ENCODE results near the gene C9orf153.

C9orf153 gene

GRCh38 chr9:86246752-86247161 lies 12.7 kb downstream of the C9orf153 start:
- no peak overlapping the region for H4K5ac ChIP-seq (ENCODE audit: low read length)
- no CpG with 5 or more reads among the region's 6 CpGs for WGBS (ENCODE audit: extremely low coverage, insufficient coverage, low lambda C conversion rate)
- no peak overlapping the region for H3K18ac ChIP-seq (ENCODE audit: low read length)
- H3K79me2 ChIP-seq (ENCODE audit: control insufficient read depth, insufficient read depth, low read length) = no peaks in the 10 kb centered on the region
- H3K9ac ChIP-seq (ENCODE audit: low read length) = no peak overlapping the region
- no peaks in the 10 kb centered on the region for H3K36me3 ChIP-seq (ENCODE audit: control insufficient read depth, insufficient read depth, low read length)
- H3K4me2 ChIP-seq (ENCODE audit: low read length) = no peak overlapping the region
- H3K27ac ChIP-seq (ENCODE audit: low read depth, low read length) = no peak overlapping the region
- no peak overlapping the region for H3K56ac ChIP-seq (ENCODE audit: low read length)
- no peak overlapping the region for H3K23ac ChIP-seq (ENCODE audit: low read length)
- H2BK5ac ChIP-seq (ENCODE audit: low read length) = no peak overlapping the region
- H4K8ac ChIP-seq (ENCODE audit: low read depth, low read length) = no peak overlapping the region
- no peaks in the 10 kb centered on the region for H3K79me1 ChIP-seq (ENCODE audit: low read length)
- no peaks in the 10 kb centered on the region for H3K4me1 ChIP-seq (ENCODE audit: control insufficient read depth, low read depth, low read length)
- peak; percentile 52 for DNase-seq
- no peak overlapping the region for H2BK120ac ChIP-seq (ENCODE audit: low read depth, low read length)
- H3K4me3 ChIP-seq (ENCODE audit: low read length) = no peak overlapping the region
- no peak overlapping the region for H3K4ac ChIP-seq (ENCODE audit: low read depth, low read length)
- no peak overlapping the region for H2BK15ac ChIP-seq (replicated peaks; ENCODE audit: low read depth)
- no peak overlapping the region for H2AK5ac ChIP-seq (ENCODE audit: low read length)
- H3K27me3 ChIP-seq (ENCODE audit: insufficient read depth, low read length, poor library complexity) = no peaks in the 10 kb centered on the region

- no peak overlapping the region for H2BK5ac ChIP-seq (ENCODE audit: low read length)
- H3K9ac ChIP-seq (ENCODE audit: low read length) = no peak overlapping the region
- no peak overlapping the region for H2BK15ac ChIP-seq (replicated peaks; ENCODE audit: low read depth)
- no peak overlapping the region for H2BK120ac ChIP-seq (ENCODE audit: low read depth, low read length)
- no peak overlapping the region for H3K4me2 ChIP-seq (ENCODE audit: low read length)
- H3K79me2 ChIP-seq (ENCODE audit: control insufficient read depth, insufficient read depth, low read length) = no peaks in the 10 kb centered on the region
- no peaks in the 10 kb centered on the region for H3K36me3 ChIP-seq (ENCODE audit: control insufficient read depth, insufficient read depth, low read length)
- whole genome bisulfite sequencing (ENCODE audit: extremely low coverage, insufficient coverage, low lambda C conversion rate) = no CpG with 5 or more reads among the region's 2 CpGs
- peak; percentile 11 for DNase-seq
- no peak overlapping the region for H3K18ac ChIP-seq (ENCODE audit: low read length)
- H3K4me1 ChIP-seq (ENCODE audit: control insufficient read depth, low read depth, low read length) = no peaks in the 10 kb centered on the region
- no peaks in the 10 kb centered on the region for H3K79me1 ChIP-seq (ENCODE audit: low read length)
- H3K27ac ChIP-seq (ENCODE audit: low read depth, low read length) = no peak overlapping the region
- no peak overlapping the region for H4K8ac ChIP-seq (ENCODE audit: low read depth, low read length)
- no peak overlapping the region for H2AK5ac ChIP-seq (ENCODE audit: low read length)
- no peak overlapping the region for H3K23ac ChIP-seq (ENCODE audit: low read length)
- no peaks in the 10 kb centered on the region for H3K27me3 ChIP-seq (ENCODE audit: insufficient read depth, low read length, poor library complexity)
- no peak overlapping the region for H3K4ac ChIP-seq (ENCODE audit: low read depth, low read length)
- H3K4me3 ChIP-seq (ENCODE audit: low read length) = no peak overlapping the region
- no peak overlapping the region for H3K56ac ChIP-seq (ENCODE audit: low read length)
- no peak overlapping the region for H4K5ac ChIP-seq (ENCODE audit: low read length)
Measured at GRCh38 chr9:86242071-86242470, 17.4 kb downstream of the C9orf153 start.

- Histone ChIP-seq H3K79me2 (ENCODE audit: control insufficient read depth, insufficient read depth, low read length) (no peaks in the 10 kb centered on the region), H3K56ac (ENCODE audit: low read length) (no peak overlapping the region), H3K4me1 (ENCODE audit: control insufficient read depth, low read depth, low read length) (no peaks in the 10 kb centered on the region), H3K4ac (ENCODE audit: low read depth, low read length) (no peak overlapping the region), H2BK5ac (ENCODE audit: low read length) (no peak overlapping the region), H3K36me3 (ENCODE audit: control insufficient read depth, insufficient read depth, low read length) (no peaks in the 10 kb centered on the region), H3K18ac (ENCODE audit: low read length) (no peak overlapping the region), H4K8ac (ENCODE audit: low read depth, low read length) (no peak overlapping the region), H3K4me2 (ENCODE audit: low read length) (no peak overlapping the region), H3K79me1 (ENCODE audit: low read length) (no peaks in the 10 kb centered on the region), H2BK120ac (ENCODE audit: low read depth, low read length) (no peak overlapping the region), H2BK15ac (replicated peaks; ENCODE audit: low read depth) (no peak overlapping the region), H3K4me3 (ENCODE audit: low read length) (no peak overlapping the region), H3K9ac (ENCODE audit: low read length) (no peak overlapping the region), H4K5ac (ENCODE audit: low read length) (no peak overlapping the region), H3K27me3 (ENCODE audit: insufficient read depth, low read length, poor library complexity) (no peaks in the 10 kb centered on the region), H3K27ac (ENCODE audit: low read depth, low read length) (no peak overlapping the region), H2AK5ac (ENCODE audit: low read length) (no peak overlapping the region), H3K23ac (ENCODE audit: low read length) (no peak overlapping the region)
- DNase-seq = no peak
- WGBS (ENCODE audit: extremely low coverage, insufficient coverage, low lambda C conversion rate) = no CpG with 5 or more reads among the region's 7 CpGs
Measured at GRCh38 chr9:86241216-86241615, 18.2 kb downstream of the C9orf153 start.

GRCh38 chr9:86238861-86239770 lies 20.3 kb downstream of the C9orf153 start:
- Histone ChIP-seq H4K8ac (ENCODE audit: low read depth, low read length) (no peak overlapping the region), H3K27me3 (ENCODE audit: insufficient read depth, low read length, poor library complexity) (no peaks in the 10 kb centered on the region), H2BK120ac (ENCODE audit: low read depth, low read length) (no peak overlapping the region), H3K27ac (ENCODE audit: low read depth, low read length) (no peak overlapping the region), H3K4me1 (ENCODE audit: control insufficient read depth, low read depth, low read length) (no peaks in the 10 kb centered on the region), H3K4me2 (ENCODE audit: low read length) (no peak overlapping the region), H3K4ac (ENCODE audit: low read depth, low read length) (no peak overlapping the region), H3K9ac (ENCODE audit: low read length) (no peak overlapping the region), H4K5ac (ENCODE audit: low read length) (no peak overlapping the region), H3K56ac (ENCODE audit: low read length) (no peak overlapping the region), H2BK15ac (replicated peaks; ENCODE audit: low read depth) (no peak overlapping the region), H3K4me3 (ENCODE audit: low read length) (no peak overlapping the region), H3K79me1 (ENCODE audit: low read length) (no peaks in the 10 kb centered on the region), H3K18ac (ENCODE audit: low read length) (no peak overlapping the region), H2BK5ac (ENCODE audit: low read length) (no peak overlapping the region), H3K36me3 (ENCODE audit: control insufficient read depth, insufficient read depth, low read length) (no peaks in the 10 kb centered on the region), H2AK5ac (ENCODE audit: low read length) (no peak overlapping the region), H3K79me2 (ENCODE audit: control insufficient read depth, insufficient read depth, low read length) (no peaks in the 10 kb centered on the region), H3K23ac (ENCODE audit: low read length) (no peak overlapping the region)
- no peak for DNase-seq
- WGBS (ENCODE audit: extremely low coverage, insufficient coverage, low lambda C conversion rate) = no CpG with 5 or more reads among the region's 10 CpGs

- no peak overlapping the region for H3K9ac ChIP-seq (ENCODE audit: low read length)
- no peak overlapping the region for H4K5ac ChIP-seq (ENCODE audit: low read length)
- H3K27me3 ChIP-seq (ENCODE audit: insufficient read depth, low read length, poor library complexity) = no peaks in the 10 kb centered on the region
- no peaks in the 10 kb centered on the region for H3K36me3 ChIP-seq (ENCODE audit: control insufficient read depth, insufficient read depth, low read length)
- no peak overlapping the region for H2BK15ac ChIP-seq (replicated peaks; ENCODE audit: low read depth)
- WGBS (ENCODE audit: extremely low coverage, insufficient coverage, low lambda C conversion rate) = no CpG with 5 or more reads among the region's 2 CpGs
- H3K4me1 ChIP-seq (ENCODE audit: control insufficient read depth, low read depth, low read length) = no peaks in the 10 kb centered on the region
- H3K79me1 ChIP-seq (ENCODE audit: low read length) = no peaks in the 10 kb centered on the region
- DNase-seq = no peak
- no peak overlapping the region for H3K4me3 ChIP-seq (ENCODE audit: low read length)
- H3K23ac ChIP-seq (ENCODE audit: low read length) = no peak overlapping the region
- no peak overlapping the region for H2BK120ac ChIP-seq (ENCODE audit: low read depth, low read length)
- no peak overlapping the region for H3K27ac ChIP-seq (ENCODE audit: low read depth, low read length)
- no peak overlapping the region for H4K8ac ChIP-seq (ENCODE audit: low read depth, low read length)
- no peak overlapping the region for H3K56ac ChIP-seq (ENCODE audit: low read length)
- H3K4ac ChIP-seq (ENCODE audit: low read depth, low read length) = no peak overlapping the region
- no peak overlapping the region for H2BK5ac ChIP-seq (ENCODE audit: low read length)
- no peak overlapping the region for H2AK5ac ChIP-seq (ENCODE audit: low read length)
- no peak overlapping the region for H3K18ac ChIP-seq (ENCODE audit: low read length)
- H3K4me2 ChIP-seq (ENCODE audit: low read length) = no peak overlapping the region
- H3K79me2 ChIP-seq (ENCODE audit: control insufficient read depth, insufficient read depth, low read length) = no peaks in the 10 kb centered on the region
Measured at GRCh38 chr9:86230858-86231257, 28.6 kb downstream of the C9orf153 start.

- H3K79me1 ChIP-seq (ENCODE audit: low read length) = no peaks in the 10 kb centered on the region
- no CpG with 5 or more reads among the region's 4 CpGs for WGBS (ENCODE audit: extremely low coverage, insufficient coverage, low lambda C conversion rate)
- no peak overlapping the region for H2BK120ac ChIP-seq (ENCODE audit: low read depth, low read length)
- H3K9ac ChIP-seq (ENCODE audit: low read length) = no peak overlapping the region
- no peak overlapping the region for H3K18ac ChIP-seq (ENCODE audit: low read length)
- no peak overlapping the region for H3K23ac ChIP-seq (ENCODE audit: low read length)
- H3K4me3 ChIP-seq (ENCODE audit: low read length) = no peak overlapping the region
- no peak for DNase-seq
- H3K4ac ChIP-seq (ENCODE audit: low read depth, low read length) = no peak overlapping the region
- no peak overlapping the region for H4K5ac ChIP-seq (ENCODE audit: low read length)
- no peak overlapping the region for H2AK5ac ChIP-seq (ENCODE audit: low read length)
- H3K79me2 ChIP-seq (ENCODE audit: control insufficient read depth, insufficient read depth, low read length) = no peaks in the 10 kb centered on the region
- H4K8ac ChIP-seq (ENCODE audit: low read depth, low read length) = no peak overlapping the region
- no peak overlapping the region for H2BK15ac ChIP-seq (replicated peaks; ENCODE audit: low read depth)
- H3K27ac ChIP-seq (ENCODE audit: low read depth, low read length) = no peak overlapping the region
- no peaks in the 10 kb centered on the region for H3K36me3 ChIP-seq (ENCODE audit: control insufficient read depth, insufficient read depth, low read length)
- no peak overlapping the region for H2BK5ac ChIP-seq (ENCODE audit: low read length)
- H3K4me2 ChIP-seq (ENCODE audit: low read length) = no peak overlapping the region
- no peaks in the 10 kb centered on the region for H3K4me1 ChIP-seq (ENCODE audit: control insufficient read depth, low read depth, low read length)
- no peak overlapping the region for H3K56ac ChIP-seq (ENCODE audit: low read length)
- no peaks in the 10 kb centered on the region for H3K27me3 ChIP-seq (ENCODE audit: insufficient read depth, low read length, poor library complexity)
Measured at GRCh38 chr9:86222667-86223066, 36.8 kb downstream of the C9orf153 start.

All from mesendoderm (in vitro differentiated cells).